RCC 7860 (cell line): ENCODE results near the gene TTLL10.

Source experiments
- DNase-seq: peaks from one replicate; pipeline ENCODE4 v3.0.0-alpha.2; 2015; ENCODE audit warnings: low spot score
- FAIRE-seq: peaks from 2 replicates; lab custom pipeline; 2012; peaks lifted over from hg19 to GRCh38; lab: Jason Lieb, UNC

TTLL10 gene

GRCh38 chr1:1244192-1244811, 70.6 kb downstream of the TTLL10 start:
- DNase-seq (no peak), FAIRE-seq (no peak)

- FAIRE-seq, result no peak
- DNase-seq, result no peak
Observed at GRCh38 chr1:1245178-1245816, 71.6 kb downstream of the TTLL10 start.

- no peak for DNase-seq
- no peak for FAIRE-seq
Observed at GRCh38 chr1:1245817-1246576, 72.3 kb downstream of the TTLL10 start.

- no peak for FAIRE-seq
- DNase-seq, result no peak
Observed at GRCh38 chr1:1246577-1247340, 73.1 kb downstream of the TTLL10 start, which contains the start of gene C1QTNF12. TSS of gene C1QTNF12 (minus strand) at chr1:1246722. CDS start at chr1:1246690, 32 bp downstream.

- no peak for DNase-seq
- FAIRE-seq, result no peak
Observed at GRCh38 chr1:1247341-1247913, 73.7 kb downstream of the TTLL10 start.
